Measurements from ENCODE around the gene MYCN. TPM values are rescaled to one million over a fixed set of nuclear protein-coding genes. Genes with fewer than 3 reads are reported as not detected.
"Not testable (repeated sequence)": the region's sequence is repeated elsewhere in the genome, so short reads cannot be mapped to it uniquely, and the experiment has no call there.

The MYCN gene
- total RNA-seq, 1 donor from 2014 or later, result not detected

- Mint-ChIP-seq H3K4me3 (no peak overlapping the region), H3K36me3 (ENCODE audit: low read depth) (no peaks in the 10 kb centered on the region), H3K27ac (no peak overlapping the region), H3K9me3 (peaks cover 4% of the 10 kb centered on the region), H3K27me3 (peaks cover 1% of the 10 kb centered on the region), H3K4me1 (no peaks in the 10 kb centered on the region)
- DNase-seq, result no peak
- intact Hi-C loops (cut with micrococcal nuclease), result no loop called here
Observed at GRCh38 chr2:15959331-15960153, 19.2 kb downstream of the MYCN start.

DNA sequence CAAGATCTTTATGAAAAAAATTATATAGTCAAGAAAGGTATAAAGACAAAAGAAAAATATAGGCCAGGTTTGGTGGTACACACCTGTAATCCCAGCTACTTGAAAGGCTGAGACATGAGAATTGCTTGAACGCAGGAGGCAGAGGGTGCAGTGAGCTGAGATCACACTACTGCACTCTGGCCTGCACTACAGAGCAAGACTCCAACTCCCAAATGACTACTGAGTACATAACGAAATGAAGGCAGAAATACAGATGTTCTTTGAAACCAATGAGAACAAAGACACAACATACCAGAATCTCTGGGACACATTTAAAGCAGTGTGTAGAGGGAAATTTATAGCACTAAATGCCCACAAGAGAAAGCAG lies 19.8 kb downstream of the MYCN start:
- H3K9me3 Mint-ChIP-seq; H3K27ac Mint-ChIP-seq; H3K4me3 Mint-ChIP-seq; H3K36me3 Mint-ChIP-seq (ENCODE audit: low read depth); DNase-seq; H3K4me1 Mint-ChIP-seq; H3K27me3 Mint-ChIP-seq; intact Hi-C loops (cut with micrococcal nuclease): not testable (repeated sequence)

GRCh38 chr2:15963109-15963976 lies 23.0 kb downstream of the MYCN start:
- DNase-seq; H3K27ac Mint-ChIP-seq; H3K9me3 Mint-ChIP-seq; H3K36me3 Mint-ChIP-seq (ENCODE audit: low read depth); H3K4me3 Mint-ChIP-seq; intact Hi-C loops (cut with micrococcal nuclease); H3K27me3 Mint-ChIP-seq: not testable (repeated sequence)
- peaks cover 18% of the 10 kb centered on the region for H3K4me1 Mint-ChIP-seq

GRCh38 chr2:15963977-15964670 lies 23.8 kb downstream of the MYCN start:
- Mint-ChIP-seq H3K36me3 (ENCODE audit: low read depth) (no peaks in the 10 kb centered on the region), H3K4me3 (no peak overlapping the region), H3K27ac (no peak overlapping the region), H3K4me1 (peaks cover 18% of the 10 kb centered on the region), H3K27me3 (peaks cover 1% of the 10 kb centered on the region), H3K9me3 (peaks cover 4% of the 10 kb centered on the region)
- intact Hi-C loops (cut with micrococcal nuclease), result no loop called here
- DNase-seq, result no peak

- H3K27me3 Mint-ChIP-seq, result peaks cover 1% of the 10 kb centered on the region
- no peak for DNase-seq
- no peaks in the 10 kb centered on the region for H3K36me3 Mint-ChIP-seq (ENCODE audit: low read depth)
- no peak overlapping the region for H3K4me3 Mint-ChIP-seq
- intact Hi-C loops (cut with micrococcal nuclease), result no loop called here
- H3K27ac Mint-ChIP-seq, result no peak overlapping the region
- H3K9me3 Mint-ChIP-seq, result peaks cover 4% of the 10 kb centered on the region
- H3K4me1 Mint-ChIP-seq, result peaks cover 23% of the 10 kb centered on the region
Observed at GRCh38 chr2:15964936-15965563, 24.7 kb downstream of the MYCN start.

DNA sequence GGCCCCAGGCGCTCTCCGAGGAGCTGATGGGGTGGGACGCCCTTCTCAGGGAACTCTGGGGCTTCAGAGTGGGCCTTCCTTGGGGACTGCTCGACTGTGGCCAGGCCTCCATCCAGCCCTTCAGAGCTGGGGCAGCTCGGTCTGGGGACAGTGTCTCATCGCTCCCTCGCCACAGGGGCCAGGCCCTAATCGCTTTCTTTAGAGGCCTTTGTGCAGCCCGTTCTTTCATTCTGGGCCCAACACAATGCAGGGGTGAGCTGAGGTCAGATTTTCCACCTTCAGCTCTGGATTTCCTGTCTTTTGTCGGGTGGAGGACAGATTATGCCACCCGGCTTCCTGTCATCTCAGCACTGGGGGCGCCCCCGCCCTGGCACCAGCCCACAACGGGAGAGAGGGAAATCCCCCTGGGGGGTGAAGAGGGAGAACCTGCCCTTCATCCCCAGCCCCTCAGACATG lies 25.2 kb downstream of the MYCN start:
- H3K27ac Mint-ChIP-seq, result peak overlapping the region; percentile 48
- intact Hi-C loops (cut with micrococcal nuclease), result no loop called here

DNA sequence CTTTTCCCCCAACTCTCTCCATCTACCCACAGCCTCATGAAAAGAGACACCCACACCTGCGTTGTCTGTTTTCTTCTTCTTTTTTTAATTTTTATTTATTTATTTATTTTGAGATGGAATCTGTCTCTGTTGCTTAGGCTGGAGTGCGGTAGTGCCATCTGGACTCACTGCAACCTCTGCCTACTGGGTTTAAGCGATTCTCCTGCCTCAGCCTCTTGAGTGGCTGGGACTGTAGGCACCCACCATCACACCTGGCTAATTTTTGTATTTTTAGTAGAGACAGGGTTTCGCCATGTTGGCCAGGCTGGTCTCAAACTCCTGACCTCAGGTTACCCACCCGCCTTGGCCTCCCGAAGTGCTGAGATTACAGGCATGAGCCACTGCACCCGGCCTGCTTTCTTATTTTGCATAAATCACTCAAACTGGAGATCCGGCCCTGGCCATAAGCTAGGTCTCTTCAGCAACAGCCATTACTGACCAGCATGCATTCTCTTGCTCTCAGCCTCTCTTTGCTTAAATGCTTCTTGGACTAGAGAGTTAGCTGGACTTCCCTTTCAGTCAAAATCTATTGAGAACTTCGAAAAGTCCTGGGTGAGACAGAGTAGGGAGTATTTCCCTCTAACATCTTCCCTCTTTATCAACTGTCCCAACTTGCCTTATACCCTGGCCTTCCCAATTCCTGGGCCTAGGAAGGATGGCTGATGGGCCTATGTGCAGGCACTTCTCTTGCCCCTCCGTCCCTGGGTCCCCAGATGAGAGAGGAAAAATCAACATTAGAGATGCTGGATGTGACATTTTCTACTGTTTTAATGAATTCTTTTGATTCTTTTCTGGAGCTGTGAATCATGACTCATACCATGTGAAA lies 27.3 kb downstream of the MYCN start:
- no peak for DNase-seq
- peaks cover 23% of the 10 kb centered on the region for H3K4me1 Mint-ChIP-seq
- peaks cover 4% of the 10 kb centered on the region for H3K9me3 Mint-ChIP-seq
- intact Hi-C loops (cut with micrococcal nuclease), result no loop called here
- no peak overlapping the region for H3K4me3 Mint-ChIP-seq
- no peaks in the 10 kb centered on the region for H3K36me3 Mint-ChIP-seq (ENCODE audit: low read depth)
- H3K27ac Mint-ChIP-seq, result no peak overlapping the region
- no peaks in the 10 kb centered on the region for H3K27me3 Mint-ChIP-seq

More for the DNA sequence above, 25.2 kb downstream of the MYCN start:
- H3K27me3 Mint-ChIP-seq, result peaks cover 1% of the 10 kb centered on the region
- H3K36me3 Mint-ChIP-seq (ENCODE audit: low read depth), result no peaks in the 10 kb centered on the region
- H3K9me3 Mint-ChIP-seq, result peaks cover 4% of the 10 kb centered on the region
- H3K4me1 Mint-ChIP-seq, result peaks cover 23% of the 10 kb centered on the region
- peak; percentile 69 for DNase-seq
- H3K4me3 Mint-ChIP-seq, result peak overlapping the region; percentile 23

- no peak for DNase-seq
- Mint-ChIP-seq H3K36me3 (ENCODE audit: low read depth) (no peaks in the 10 kb centered on the region), H3K4me3 (no peak overlapping the region), H3K9me3 (peaks cover 4% of the 10 kb centered on the region), H3K4me1 (peaks cover 23% of the 10 kb centered on the region), H3K27ac (no peak overlapping the region), H3K27me3 (no peaks in the 10 kb centered on the region)
- intact Hi-C loops (cut with micrococcal nuclease), result no loop called here
Observed at GRCh38 chr2:15968280-15969178, 28.2 kb downstream of the MYCN start.

GRCh38 chr2:15969214-15969613 lies 28.9 kb downstream of the MYCN start:
- Mint-ChIP-seq H3K36me3 (ENCODE audit: low read depth) (no peaks in the 10 kb centered on the region), H3K27me3 (no peaks in the 10 kb centered on the region), H3K4me1 (peaks cover 23% of the 10 kb centered on the region), H3K9me3 (no peaks in the 10 kb centered on the region), H3K4me3 (no peak overlapping the region), H3K27ac (no peak overlapping the region)
- no peak for DNase-seq
- intact Hi-C loops (cut with micrococcal nuclease), result no loop called here

GRCh38 chr2:15970701-15971100 lies 30.4 kb downstream of the MYCN start:
- no peak overlapping the region for H3K27ac Mint-ChIP-seq
- H3K36me3 Mint-ChIP-seq (ENCODE audit: low read depth), result no peaks in the 10 kb centered on the region
- H3K9me3 Mint-ChIP-seq, result no peaks in the 10 kb centered on the region
- H3K4me3 Mint-ChIP-seq, result no peak overlapping the region
- H3K4me1 Mint-ChIP-seq, result peaks cover 20% of the 10 kb centered on the region
- no peaks in the 10 kb centered on the region for H3K27me3 Mint-ChIP-seq
- intact Hi-C loops (cut with micrococcal nuclease), result no loop called here
- no peak for DNase-seq

DNA sequence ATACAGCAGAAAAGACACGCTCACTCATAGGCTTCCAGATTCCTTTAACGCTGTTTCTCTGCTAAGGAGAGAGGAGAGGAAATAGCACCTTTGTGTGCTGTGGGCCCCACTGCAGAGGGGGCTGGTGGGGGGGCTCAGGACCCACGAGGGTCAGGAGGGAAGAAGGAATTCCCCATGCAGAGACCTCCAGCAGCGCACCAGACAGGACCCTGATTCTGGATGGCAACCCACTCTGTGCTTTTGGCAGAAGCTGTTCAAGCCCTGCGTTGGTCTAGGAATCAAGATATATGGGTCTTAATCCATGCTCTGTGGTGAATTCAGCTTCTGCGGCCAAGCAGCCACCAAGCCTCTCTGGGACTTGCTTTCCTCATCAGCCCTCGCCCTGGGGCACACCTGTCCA lies 31.0 kb downstream of the MYCN start:
- Mint-ChIP-seq H3K27ac (no peak overlapping the region), H3K4me3 (no peak overlapping the region), H3K27me3 (no peaks in the 10 kb centered on the region), H3K36me3 (ENCODE audit: low read depth) (no peaks in the 10 kb centered on the region), H3K4me1 (peaks cover 14% of the 10 kb centered on the region), H3K9me3 (no peaks in the 10 kb centered on the region)
- no peak for DNase-seq
- intact Hi-C loops (cut with micrococcal nuclease), result no loop called here

DNA sequence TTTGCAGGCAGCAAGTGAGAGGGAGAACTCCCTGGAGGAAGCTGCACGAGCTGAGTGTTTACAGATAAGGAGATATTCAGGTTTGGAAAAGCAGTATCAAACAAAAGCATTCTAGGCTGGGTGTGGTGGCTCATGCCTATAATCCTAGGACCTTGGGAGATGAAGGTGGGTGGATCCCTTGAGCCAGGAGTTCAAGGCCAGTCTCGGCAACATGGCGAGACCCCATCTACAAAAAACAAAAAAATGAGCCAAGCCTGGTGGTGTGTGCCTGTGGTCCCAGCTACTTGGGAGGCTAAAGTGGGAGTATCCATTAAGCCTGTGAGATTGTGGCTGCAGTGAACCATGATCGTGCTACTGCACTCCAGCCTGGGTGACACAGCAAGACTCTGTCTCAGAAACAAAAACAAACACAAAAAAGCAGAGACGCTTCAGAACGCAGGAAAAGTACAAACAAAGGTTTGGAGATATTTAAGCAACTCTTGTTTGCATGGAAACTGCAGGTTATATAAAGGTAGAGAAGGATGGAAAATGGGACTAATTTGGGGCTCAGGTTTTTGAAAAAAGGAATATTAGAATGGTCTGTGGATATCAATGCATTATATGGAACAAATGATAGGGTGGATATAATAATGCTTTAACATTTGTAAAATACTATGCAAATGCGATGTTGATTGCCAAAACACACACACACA lies 31.6 kb downstream of the MYCN start:
- Mint-ChIP-seq H3K36me3 (ENCODE audit: low read depth) (no peaks in the 10 kb centered on the region), H3K27me3 (no peaks in the 10 kb centered on the region), H3K9me3 (no peaks in the 10 kb centered on the region), H3K4me1 (peaks cover 12% of the 10 kb centered on the region), H3K4me3 (no peak overlapping the region), H3K27ac (no peak overlapping the region)
- DNase-seq, result no peak
- intact Hi-C loops (cut with micrococcal nuclease), result no loop called here

Data from activated CD4-positive, alpha-beta T cell treated with anti-CD3 and anti-CD28 coated beads, Interleukin-2, amount 10 ng/mL, durations not matched to agents 24 days and 14 days (primary cell).